ENCODE data around the gene PRDM5.

GRCh38 chr4:120839334-120839973 is 83.1 kb downstream of the PRDM5 start:
- TF ChIP-seq CTCF (conservative IDR thresholded peaks at IDR 0.05; ENCODE audit: low read depth, low read length): no peak
- no peak for TF ChIP-seq EZH2 (IDR thresholded peaks at IDR 0.05; ENCODE audit: borderline replicate concordance, low read depth, low read length, poor library complexity, severe bottlenecking)

Measured in A673 (cell line).